Measurements from ENCODE around the gene TMEM267.
"Not testable (repeated sequence)": the region's sequence is repeated elsewhere in the genome, so short reads cannot be mapped to it uniquely, and the experiment has no call there.

The TMEM267 gene

GRCh38 chr5:43427306-43427705 lies 56.4 kb downstream of the TMEM267 start:
- H3K4me3 ChIP-seq (ENCODE audit: low read depth, low read length), result no peak overlapping the region
- TF ChIP-seq CTCF (conservative IDR thresholded peaks at IDR 0.05; ENCODE audit: low read depth, low read length), result no peak
- DNase-seq (ENCODE audit: low read depth), result no peak

DNA sequence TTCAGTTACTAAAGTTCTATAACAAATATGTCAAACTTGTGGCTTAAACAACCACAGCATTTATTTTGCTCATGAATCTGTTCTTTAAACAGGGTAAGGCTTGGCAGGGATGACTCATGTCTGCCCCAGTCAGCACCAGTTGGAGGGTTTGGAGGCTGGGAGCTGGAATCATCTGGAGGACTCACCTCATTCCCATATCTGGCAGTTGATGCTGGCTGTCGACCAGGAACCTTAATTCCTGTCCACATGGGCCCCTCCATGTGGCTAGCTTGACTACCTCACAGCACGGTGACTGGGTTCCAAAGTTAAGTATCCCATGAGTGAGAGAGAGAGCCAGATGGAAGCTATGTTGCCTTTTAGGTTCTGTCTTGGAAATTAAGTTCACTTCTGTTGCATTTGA lies 57.7 kb downstream of the TMEM267 start:
- peak; percentile 80 for DNase-seq (ENCODE audit: low read depth)
- no peak for TF ChIP-seq CTCF (conservative IDR thresholded peaks at IDR 0.05; ENCODE audit: low read depth, low read length)
- no peak overlapping the region for H3K4me3 ChIP-seq (ENCODE audit: low read depth, low read length)

GRCh38 chr5:43423086-43423485 lies 60.6 kb downstream of the TMEM267 start:
- DNase-seq (ENCODE audit: low read depth); H3K4me3 ChIP-seq (ENCODE audit: low read depth, low read length): not testable (repeated sequence)

GRCh38 chr5:43422143-43422542 lies 61.5 kb downstream of the TMEM267 start:
- DNase-seq (ENCODE audit: low read depth), result peak; percentile 91
- H3K4me3 ChIP-seq (ENCODE audit: low read depth, low read length), result no peak overlapping the region
- no peak for TF ChIP-seq CTCF (conservative IDR thresholded peaks at IDR 0.05; ENCODE audit: low read depth, low read length)

GRCh38 chr5:43421450-43422133 lies 62.1 kb downstream of the TMEM267 start:
- TF ChIP-seq CTCF (conservative IDR thresholded peaks at IDR 0.05; ENCODE audit: low read depth, low read length), result no peak
- no peak for DNase-seq (ENCODE audit: low read depth)
- H3K4me3 ChIP-seq (ENCODE audit: low read depth, low read length), result no peak overlapping the region

DNA sequence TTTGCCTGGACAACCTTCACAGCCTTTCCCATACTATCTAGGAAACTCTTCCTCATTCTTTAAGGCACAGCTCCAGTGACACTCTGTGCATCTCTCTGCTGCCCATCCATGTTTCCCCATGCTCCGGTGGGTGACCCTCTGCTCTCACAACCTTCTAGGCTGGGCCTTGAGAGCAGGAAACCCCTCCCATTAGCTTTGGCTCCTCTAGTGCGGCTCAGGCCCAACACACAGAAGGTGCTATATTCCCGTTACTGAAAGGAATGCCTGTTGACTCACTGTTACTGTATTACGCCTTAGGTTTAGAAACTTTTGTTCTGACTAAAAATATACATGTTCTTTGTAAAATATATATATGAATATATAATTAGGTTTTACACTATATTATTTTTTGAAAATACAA lies 63.4 kb downstream of the TMEM267 start:
- no peak for TF ChIP-seq CTCF (conservative IDR thresholded peaks at IDR 0.05; ENCODE audit: low read depth, low read length)
- peak; percentile 57 for DNase-seq (ENCODE audit: low read depth)
- H3K4me3 ChIP-seq (ENCODE audit: low read depth, low read length), result no peak overlapping the region

DNA sequence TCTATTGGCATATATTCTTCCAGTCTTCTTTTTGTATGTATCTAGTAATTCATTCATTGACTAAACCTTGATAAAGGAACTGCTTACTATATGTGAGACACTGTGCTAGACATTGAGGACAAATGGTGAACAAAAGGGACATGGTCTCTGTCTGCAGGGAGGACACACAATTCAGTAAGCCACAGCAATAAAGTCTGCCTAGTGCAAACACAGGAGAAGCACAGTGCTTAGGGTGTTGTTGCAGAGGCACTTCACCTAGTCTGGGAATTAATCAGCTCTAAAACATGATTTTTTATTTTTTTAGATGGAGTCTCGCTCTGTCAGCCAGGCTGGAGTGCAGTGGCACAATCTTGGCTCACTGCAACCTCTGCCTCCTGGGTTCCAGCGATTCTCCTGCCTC lies 65.1 kb downstream of the TMEM267 start:
- TF ChIP-seq CTCF (conservative IDR thresholded peaks at IDR 0.05; ENCODE audit: low read depth, low read length), result no peak
- H3K4me3 ChIP-seq (ENCODE audit: low read depth, low read length), result no peak overlapping the region
- DNase-seq (ENCODE audit: low read depth), result no peak

Data from choroid plexus epithelial cell (primary cell).